ENCODE data around the gene GPBP1.
"Not testable (repeated sequence)": the region's sequence is repeated elsewhere in the genome, so short reads cannot be mapped to it uniquely, and the experiment has no call there.

The GPBP1 gene

GRCh38 chr5:57177479-57178156, 3.8 kb downstream of the GPBP1 start:
- DNase-seq (ENCODE audit: low read depth, low spot score): no peak

GRCh38 chr5:57178238-57178637, 4.4 kb downstream of the GPBP1 start:
- not testable (repeated sequence) for DNase-seq (ENCODE audit: low read depth, low spot score)

- no peak for DNase-seq (ENCODE audit: low read depth, low spot score)
Observed at GRCh38 chr5:57179262-57180200, 5.7 kb downstream of the GPBP1 start.

- no peak for DNase-seq (ENCODE audit: low read depth, low spot score)
Observed at GRCh38 chr5:57181154-57181553, 7.3 kb downstream of the GPBP1 start.

GRCh38 chr5:57184322-57184721, 10.5 kb downstream of the GPBP1 start:
- no peak for DNase-seq (ENCODE audit: low read depth, low spot score)

GRCh38 chr5:57185313-57185712, 11.5 kb downstream of the GPBP1 start:
- DNase-seq (ENCODE audit: low read depth, low spot score): no peak

GRCh38 chr5:57186194-57186593, 12.3 kb downstream of the GPBP1 start:
- DNase-seq (ENCODE audit: low read depth, low spot score): no peak

- DNase-seq (ENCODE audit: low read depth, low spot score): not testable (repeated sequence)
Observed at GRCh38 chr5:57187977-57188376, 14.1 kb downstream of the GPBP1 start.

- DNase-seq (ENCODE audit: low read depth, low spot score): no peak
Observed at GRCh38 chr5:57189515-57189914, 15.7 kb downstream of the GPBP1 start.

GRCh38 chr5:57190593-57190992, 16.7 kb downstream of the GPBP1 start:
- no peak for DNase-seq (ENCODE audit: low read depth, low spot score)

GRCh38 chr5:57191163-57191562, 17.3 kb downstream of the GPBP1 start:
- no peak for DNase-seq (ENCODE audit: low read depth, low spot score)

GRCh38 chr5:57191986-57192385, 18.1 kb downstream of the GPBP1 start:
- no peak for DNase-seq (ENCODE audit: low read depth, low spot score)

GRCh38 chr5:57192832-57193231, 19.0 kb downstream of the GPBP1 start:
- DNase-seq (ENCODE audit: low read depth, low spot score): not testable (repeated sequence)

- no peak for DNase-seq (ENCODE audit: low read depth, low spot score)
Observed at GRCh38 chr5:57193757-57194413, 20.0 kb downstream of the GPBP1 start.

GRCh38 chr5:57194653-57195052, 20.8 kb downstream of the GPBP1 start:
- DNase-seq (ENCODE audit: low read depth, low spot score): no peak

- no peak for DNase-seq (ENCODE audit: low read depth, low spot score)
Observed at GRCh38 chr5:57195060-57195459, 21.2 kb downstream of the GPBP1 start.

GRCh38 chr5:57199866-57200265, 26.0 kb downstream of the GPBP1 start:
- no peak for DNase-seq (ENCODE audit: low read depth, low spot score)

- DNase-seq (ENCODE audit: low read depth, low spot score): no peak
Observed at GRCh38 chr5:57202811-57203210, 29.0 kb downstream of the GPBP1 start.

- no peak for DNase-seq (ENCODE audit: low read depth, low spot score)
Observed at GRCh38 chr5:57207007-57207653, 33.3 kb downstream of the GPBP1 start.

- DNase-seq (ENCODE audit: low read depth, low spot score): no peak
Observed at GRCh38 chr5:57207681-57208080, 33.8 kb downstream of the GPBP1 start.

- DNase-seq (ENCODE audit: low read depth, low spot score): no peak
Observed at GRCh38 chr5:57209316-57210040, 35.6 kb downstream of the GPBP1 start.
